NCI-H82 treated with DMSO at 0.1 percent for 48 hours (cell line): ENCODE data around the gene KLF2.
"Not testable (repeated sequence)": the region's sequence is repeated elsewhere in the genome, so short reads cannot be mapped to it uniquely, and the experiment has no call there.

Source experiments
- DNase-seq: peaks from one replicate; lab custom pipeline; 2025; ENCODE audit not compliant: unreplicated experiment; lab: John Stamatoyannopoulos, UW

Gene KLF2

GRCh38 chr19:16324384-16325160 lies at the start of gene KLF2:
Gene KLF2, plus strand, starts transcription at chr19:16324826. Its CDS starts 98 bp downstream, at chr19:16324924.
- no peak for DNase-seq

- no peak for DNase-seq
These were observed 44.3 kb upstream of the KLF2 start for GRCh38 chr19:16280306-16280705.

GRCh38 chr19:16281743-16282142 lies 42.9 kb upstream of the KLF2 start:
- DNase-seq: no peak

- DNase-seq: no peak
These were observed 41.2 kb upstream of the KLF2 start for GRCh38 chr19:16283210-16284061.

GRCh38 chr19:16284505-16284904 lies 40.1 kb upstream of the KLF2 start:
- DNase-seq: no peak

GRCh38 chr19:16285079-16285478 lies 39.5 kb upstream of the KLF2 start:
- DNase-seq: not testable (repeated sequence)

- DNase-seq: no peak
These were observed 38.7 kb upstream of the KLF2 start for GRCh38 chr19:16285769-16286498.

DNA sequence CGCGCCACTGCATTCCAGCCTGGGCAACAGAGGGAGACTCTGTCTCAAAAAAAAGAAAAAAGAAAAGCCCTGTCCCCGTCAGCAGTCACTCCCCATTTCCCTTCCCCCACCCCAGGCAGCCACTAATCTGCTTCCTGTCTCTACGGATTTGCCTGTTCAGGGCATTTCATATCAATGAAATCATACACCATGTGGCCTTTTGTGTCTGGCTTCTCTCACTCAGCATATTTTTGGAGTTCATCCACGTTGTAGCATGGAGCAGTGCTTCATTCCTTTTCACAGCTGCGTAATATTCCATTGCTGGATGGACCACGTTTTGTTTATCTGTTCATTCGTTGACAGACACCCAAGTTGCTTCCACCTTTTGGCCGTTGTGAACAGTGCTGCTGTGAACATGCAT lies 36.1 kb upstream of the KLF2 start:
- DNase-seq: no peak

- DNase-seq: no peak
These were observed 35.0 kb upstream of the KLF2 start for GRCh38 chr19:16289594-16289993.

DNA sequence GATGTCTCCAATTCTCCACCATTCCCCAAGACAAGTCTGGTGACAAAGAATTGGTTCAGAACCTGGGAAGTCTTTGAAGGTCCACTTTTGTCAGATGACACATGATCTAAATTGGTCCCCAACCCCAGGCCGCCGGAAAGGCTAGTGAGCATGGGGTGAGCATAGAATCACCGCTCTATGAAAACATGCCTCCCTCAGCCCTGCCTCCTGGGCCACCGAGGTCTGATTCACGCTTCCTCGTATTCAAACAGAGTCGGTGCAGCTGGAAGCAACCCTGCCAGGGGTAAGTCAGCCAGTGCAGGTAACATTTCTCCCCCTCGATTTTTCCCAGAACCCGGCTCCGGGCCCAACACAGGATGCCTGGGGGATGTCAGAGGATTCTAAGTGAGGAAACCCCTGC lies 33.9 kb upstream of the KLF2 start:
- no peak for DNase-seq

DNA sequence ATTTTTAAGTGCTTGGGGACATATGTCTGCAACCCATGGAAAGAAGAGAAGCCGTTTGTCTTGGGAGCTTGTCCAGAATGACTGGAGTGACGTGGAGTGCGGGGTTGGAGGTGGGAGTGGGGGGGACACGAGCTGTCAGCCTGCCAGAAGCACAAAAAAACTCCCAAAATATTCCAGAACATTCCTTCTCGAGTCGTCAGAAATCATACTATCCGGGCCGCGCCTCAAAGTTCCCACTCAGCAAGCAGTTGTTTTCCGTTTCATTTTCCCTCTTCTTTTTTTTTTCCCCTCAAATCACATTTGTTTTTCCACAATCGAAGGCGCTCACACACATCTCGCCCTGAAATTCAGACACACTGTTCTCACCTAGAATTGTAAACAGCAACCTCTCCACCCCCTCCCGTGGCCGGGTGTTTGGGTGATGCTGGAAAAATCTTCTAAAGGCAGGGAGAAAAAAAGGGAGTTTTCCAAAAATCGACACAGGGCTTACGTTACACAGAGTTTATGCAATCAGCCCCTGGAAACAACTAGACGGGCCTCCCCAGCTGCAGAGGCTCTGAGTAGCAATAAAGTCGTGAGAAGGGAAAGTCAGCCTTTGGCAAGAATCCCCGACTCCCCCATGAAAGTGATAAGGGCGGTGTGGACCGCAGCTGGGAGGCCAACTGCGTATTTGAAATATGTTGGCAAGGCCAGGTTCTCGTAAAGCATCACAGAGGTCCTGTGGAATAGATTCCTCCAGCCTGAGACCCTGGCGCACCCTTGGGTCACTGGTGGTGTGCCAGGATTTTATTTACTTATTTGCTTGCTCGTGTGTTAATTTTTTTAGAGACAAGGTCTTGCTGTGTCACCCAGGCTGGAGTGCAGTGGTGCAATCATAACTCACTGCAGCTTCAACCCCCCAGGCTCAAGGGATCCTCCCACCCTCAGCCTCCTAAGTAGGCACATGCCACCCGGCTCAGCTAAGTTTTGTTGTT lies 31.2 kb upstream of the KLF2 start:
- no peak for DNase-seq

DNA sequence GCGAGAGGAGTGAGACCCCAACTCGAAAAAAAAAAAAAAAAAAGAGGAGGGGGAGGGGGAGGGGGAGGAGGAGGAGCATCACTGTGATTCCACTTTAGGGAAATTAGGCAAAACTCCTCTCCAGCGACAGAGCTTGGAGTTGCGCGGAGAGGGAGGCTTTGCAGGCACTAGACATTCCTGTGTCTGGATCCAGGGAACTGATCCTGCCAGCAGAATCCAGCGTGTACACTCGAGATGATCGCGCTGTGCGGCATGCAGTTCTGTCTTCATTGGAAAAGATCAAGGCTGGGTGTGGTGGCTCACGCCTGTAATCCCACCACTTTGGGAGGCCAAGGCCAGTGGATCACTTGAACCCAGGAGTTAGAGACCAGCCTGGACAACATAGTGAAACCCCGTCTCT lies 29.6 kb upstream of the KLF2 start:
- no peak for DNase-seq

- DNase-seq: no peak
These were observed 27.9 kb upstream of the KLF2 start for GRCh38 chr19:16296713-16297112.

DNA sequence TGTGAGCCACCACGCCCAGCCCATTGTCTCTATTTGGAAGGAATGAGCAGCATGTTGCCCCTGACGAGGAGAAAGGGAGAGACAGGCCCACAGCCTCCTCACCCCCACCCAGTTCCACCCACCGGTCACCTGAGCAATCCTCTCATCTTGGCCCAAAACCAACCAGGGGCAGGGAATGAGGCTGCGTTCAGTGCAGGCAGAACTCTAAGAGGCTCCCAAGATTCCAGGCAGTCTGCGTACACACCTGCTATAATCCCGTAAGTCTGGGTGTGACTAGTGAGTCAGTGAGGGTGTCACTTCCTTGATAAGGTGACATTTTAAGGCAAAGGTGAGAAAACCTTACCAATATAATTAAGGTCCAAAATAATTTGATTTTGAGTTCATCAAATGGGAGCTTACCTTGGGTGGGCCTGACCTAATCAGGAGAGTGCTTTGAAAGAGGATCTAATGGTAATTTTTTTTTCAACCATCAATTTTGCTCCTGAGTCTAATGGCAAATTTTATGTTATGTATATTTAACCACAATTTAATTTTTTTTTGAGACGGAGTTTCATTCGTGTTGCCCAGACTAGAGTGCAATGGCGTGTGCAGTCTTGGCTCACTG lies 26.9 kb upstream of the KLF2 start:
- DNase-seq: no peak

GRCh38 chr19:16298334-16298733 lies 26.3 kb upstream of the KLF2 start:
- DNase-seq: no peak

- DNase-seq: no peak
These were observed 22.5 kb upstream of the KLF2 start for GRCh38 chr19:16301999-16302694.

GRCh38 chr19:16303755-16304154 lies 20.9 kb upstream of the KLF2 start:
- DNase-seq: no peak

- not testable (repeated sequence) for DNase-seq
These were observed 20.1 kb upstream of the KLF2 start for GRCh38 chr19:16304511-16304910.

DNA sequence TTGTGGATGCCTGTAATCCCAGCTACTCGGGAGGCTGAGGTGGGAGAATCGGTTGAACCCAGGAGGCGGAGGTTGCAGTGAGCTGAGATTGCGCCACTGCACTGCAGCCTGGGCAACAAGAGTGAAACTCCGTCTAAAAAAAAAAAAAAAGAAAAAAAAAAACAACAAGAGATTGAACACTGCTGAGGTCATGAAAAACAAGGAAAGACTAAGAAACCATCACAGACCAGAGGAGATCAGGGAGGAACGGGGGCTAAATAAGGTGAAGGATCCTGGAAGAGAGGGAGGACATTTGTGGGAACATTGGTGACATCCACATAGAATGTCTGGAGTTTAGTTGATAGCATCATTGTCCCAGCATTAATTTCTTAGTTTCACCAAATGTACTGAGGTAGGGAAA lies 19.6 kb upstream of the KLF2 start:
- DNase-seq: not testable (repeated sequence)
